Measurements from ENCODE around the gene KIAA0930.

KIAA0930 gene

DNA sequence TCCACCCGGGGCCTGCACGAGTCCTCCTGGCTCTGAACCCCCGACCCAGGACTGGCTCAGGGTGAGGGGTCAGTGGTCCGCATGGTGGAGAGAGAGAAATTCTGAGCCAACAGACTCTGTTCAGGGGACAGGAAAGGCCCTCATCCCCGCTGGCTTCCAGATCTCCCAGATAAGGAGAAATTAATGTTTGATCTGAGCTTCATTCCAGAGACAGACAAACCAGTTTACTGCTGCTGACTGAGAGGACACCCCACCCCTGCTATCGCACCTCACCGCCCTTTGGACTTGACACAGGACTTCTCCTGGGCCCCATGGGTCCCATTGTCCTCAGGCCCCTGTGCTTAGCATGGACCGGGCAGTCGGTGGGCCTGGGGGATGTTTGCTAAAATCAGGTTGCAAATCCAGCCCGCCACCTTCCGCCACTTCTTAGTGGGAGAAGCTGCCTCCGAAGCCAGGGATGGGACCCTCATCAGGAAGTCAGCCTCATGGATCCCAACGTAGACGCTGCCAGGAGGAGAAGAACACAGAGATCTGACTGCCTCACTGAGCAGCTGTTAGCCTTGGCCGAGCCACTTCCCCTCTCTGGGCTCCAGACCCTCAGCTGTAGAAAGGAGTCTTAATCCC lies 32.9 kb upstream of the KIAA0930 start:
- Histone ChIP-seq H3K27ac (ENCODE audit: insufficient read depth, low read depth, low read length, poor library complexity, severe bottlenecking) (no peak overlapping the region), H3K36me3 (ENCODE audit: control insufficient read depth, insufficient read depth, low read length) (no peaks in the 10 kb centered on the region), H3K4me1 (ENCODE audit: control insufficient read depth, insufficient read depth, low read length) (no peaks in the 10 kb centered on the region), H3K27me3 (ENCODE audit: control insufficient read depth, insufficient read depth, low read length, poor library complexity, severe bottlenecking) (peaks cover 18% of the 10 kb centered on the region), H3K9me3 (ENCODE audit: control insufficient read depth, low read length) (no peaks in the 10 kb centered on the region), H3K4me3 (ENCODE audit: insufficient read depth, low read depth, low read length) (no peak overlapping the region)
- 94% methylated on average over 15 of the region's 15 CpGs for WGBS, 2 experiments

DNA sequence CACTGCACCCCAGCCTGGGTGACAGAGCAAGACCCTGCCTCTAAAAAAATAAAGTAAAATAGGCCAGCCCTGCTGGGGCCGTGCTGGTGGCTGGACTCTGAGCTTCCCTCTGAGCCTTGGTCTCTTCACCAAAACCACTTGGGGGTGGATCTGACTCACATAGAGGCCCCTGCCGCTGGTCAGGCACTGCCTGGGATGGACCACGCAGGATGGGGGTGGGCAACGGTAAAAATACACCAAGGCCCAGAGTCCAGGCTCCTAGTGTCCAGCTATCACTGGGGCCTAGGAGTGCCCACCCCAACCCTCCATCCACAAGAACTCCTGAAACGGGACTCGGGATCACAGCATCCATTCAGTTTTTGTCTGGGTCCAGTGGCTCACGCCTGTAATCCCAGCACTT lies 31.8 kb upstream of the KIAA0930 start:
- no peaks in the 10 kb centered on the region for H3K4me1 ChIP-seq (ENCODE audit: control insufficient read depth, insufficient read depth, low read length)
- H3K4me3 ChIP-seq (ENCODE audit: insufficient read depth, low read depth, low read length), result no peak overlapping the region
- H3K27ac ChIP-seq (ENCODE audit: insufficient read depth, low read depth, low read length, poor library complexity, severe bottlenecking), result no peak overlapping the region
- 91 to 93% methylated on average over 7 of the region's 7 CpGs for WGBS, 2 experiments
- H3K9me3 ChIP-seq (ENCODE audit: control insufficient read depth, low read length), result no peaks in the 10 kb centered on the region
- peaks cover 18% of the 10 kb centered on the region for H3K27me3 ChIP-seq (ENCODE audit: control insufficient read depth, insufficient read depth, low read length, poor library complexity, severe bottlenecking)
- no peaks in the 10 kb centered on the region for H3K36me3 ChIP-seq (ENCODE audit: control insufficient read depth, insufficient read depth, low read length)

DNA sequence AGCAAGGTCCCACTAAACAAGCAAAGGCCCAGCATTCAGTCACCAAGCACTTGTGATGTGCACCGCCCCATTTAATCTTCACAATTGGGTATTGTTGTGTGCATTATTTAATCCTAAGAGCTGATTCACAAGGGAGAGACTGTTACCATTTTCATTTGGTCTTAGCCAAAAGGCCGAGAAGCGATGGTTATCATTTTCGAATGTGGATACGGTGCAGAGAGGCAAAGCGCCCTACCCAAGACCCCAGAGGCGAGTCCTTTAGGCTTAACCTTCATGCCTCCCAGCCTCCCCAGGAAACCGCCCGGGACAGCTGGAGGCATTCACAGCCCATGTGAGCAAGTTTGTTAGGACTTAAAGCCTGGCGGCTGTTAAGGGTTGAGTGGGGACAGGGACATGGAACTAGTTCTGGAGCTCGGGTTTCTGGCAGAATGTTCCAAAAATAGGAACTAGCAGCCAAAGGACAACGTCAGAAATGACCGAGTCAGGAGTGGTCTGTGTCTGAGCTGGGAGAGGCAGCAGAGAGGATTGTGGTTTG lies 31.0 kb upstream of the KIAA0930 start:
- Histone ChIP-seq H3K4me3 (ENCODE audit: insufficient read depth, low read depth, low read length) (no peak overlapping the region), H3K27me3 (ENCODE audit: control insufficient read depth, insufficient read depth, low read length, poor library complexity, severe bottlenecking) (peaks cover 18% of the 10 kb centered on the region), H3K9me3 (ENCODE audit: control insufficient read depth, low read length) (no peaks in the 10 kb centered on the region), H3K36me3 (ENCODE audit: control insufficient read depth, insufficient read depth, low read length) (no peaks in the 10 kb centered on the region), H3K4me1 (ENCODE audit: control insufficient read depth, insufficient read depth, low read length) (no peaks in the 10 kb centered on the region), H3K27ac (ENCODE audit: insufficient read depth, low read depth, low read length, poor library complexity, severe bottlenecking) (no peak overlapping the region)
- 89 to 90% methylated on average over 13 of the region's 13 CpGs for WGBS, 2 experiments

DNA sequence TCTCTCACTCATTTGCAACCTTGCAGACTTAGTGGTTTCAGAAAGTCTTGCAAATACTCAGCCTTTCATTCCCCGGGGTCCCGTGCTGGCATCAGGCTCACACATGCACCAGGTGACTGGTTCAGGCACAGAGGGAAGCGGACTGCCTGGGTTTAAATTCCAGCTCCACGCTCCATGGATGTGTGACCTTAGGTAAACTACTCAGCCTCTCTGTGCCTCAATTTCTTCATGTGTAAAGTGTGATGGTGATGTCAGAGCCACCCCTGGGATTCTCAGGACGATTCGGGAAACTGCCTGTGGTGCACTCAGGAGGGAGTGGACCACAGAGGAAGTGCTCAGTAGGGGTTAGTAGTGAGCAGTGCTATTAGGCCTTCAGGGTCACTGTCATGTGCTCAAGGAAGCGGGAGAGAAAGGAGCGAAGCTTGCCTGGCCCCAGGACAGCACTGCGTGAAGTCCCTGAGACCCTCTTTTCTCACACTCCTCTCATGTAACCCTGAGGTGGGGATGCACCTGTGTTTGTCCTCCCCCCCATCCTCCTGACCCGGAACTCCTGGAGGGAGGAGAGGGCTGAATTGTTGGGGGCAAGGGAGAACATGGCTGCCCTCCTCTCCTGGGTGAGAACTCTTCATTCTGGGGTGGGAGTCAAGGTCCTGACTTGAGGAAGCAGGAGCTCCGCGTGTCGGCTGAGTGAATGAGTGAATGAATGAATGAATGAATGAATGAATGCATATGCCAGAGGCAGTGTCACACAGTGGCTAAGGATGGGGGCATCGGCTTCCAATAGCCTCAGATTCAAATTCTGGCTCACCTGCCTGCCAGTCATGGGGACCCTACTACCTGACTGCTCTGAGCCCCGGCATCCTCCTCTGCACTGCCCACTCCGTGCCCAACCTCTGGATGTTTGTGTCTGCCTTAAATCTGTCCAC lies 29.7 kb upstream of the KIAA0930 start:
- no peak overlapping the region for H3K27ac ChIP-seq (ENCODE audit: insufficient read depth, low read depth, low read length, poor library complexity, severe bottlenecking)
- H3K27me3 ChIP-seq (ENCODE audit: control insufficient read depth, insufficient read depth, low read length, poor library complexity, severe bottlenecking), result peaks cover 18% of the 10 kb centered on the region
- 79 to 80% methylated on average over 16 of the region's 16 CpGs for WGBS, 2 experiments
- H3K9me3 ChIP-seq (ENCODE audit: control insufficient read depth, low read length), result no peaks in the 10 kb centered on the region
- H3K36me3 ChIP-seq (ENCODE audit: control insufficient read depth, insufficient read depth, low read length), result no peaks in the 10 kb centered on the region
- H3K4me1 ChIP-seq (ENCODE audit: control insufficient read depth, insufficient read depth, low read length), result no peaks in the 10 kb centered on the region
- no peak overlapping the region for H3K4me3 ChIP-seq (ENCODE audit: insufficient read depth, low read depth, low read length)

DNA sequence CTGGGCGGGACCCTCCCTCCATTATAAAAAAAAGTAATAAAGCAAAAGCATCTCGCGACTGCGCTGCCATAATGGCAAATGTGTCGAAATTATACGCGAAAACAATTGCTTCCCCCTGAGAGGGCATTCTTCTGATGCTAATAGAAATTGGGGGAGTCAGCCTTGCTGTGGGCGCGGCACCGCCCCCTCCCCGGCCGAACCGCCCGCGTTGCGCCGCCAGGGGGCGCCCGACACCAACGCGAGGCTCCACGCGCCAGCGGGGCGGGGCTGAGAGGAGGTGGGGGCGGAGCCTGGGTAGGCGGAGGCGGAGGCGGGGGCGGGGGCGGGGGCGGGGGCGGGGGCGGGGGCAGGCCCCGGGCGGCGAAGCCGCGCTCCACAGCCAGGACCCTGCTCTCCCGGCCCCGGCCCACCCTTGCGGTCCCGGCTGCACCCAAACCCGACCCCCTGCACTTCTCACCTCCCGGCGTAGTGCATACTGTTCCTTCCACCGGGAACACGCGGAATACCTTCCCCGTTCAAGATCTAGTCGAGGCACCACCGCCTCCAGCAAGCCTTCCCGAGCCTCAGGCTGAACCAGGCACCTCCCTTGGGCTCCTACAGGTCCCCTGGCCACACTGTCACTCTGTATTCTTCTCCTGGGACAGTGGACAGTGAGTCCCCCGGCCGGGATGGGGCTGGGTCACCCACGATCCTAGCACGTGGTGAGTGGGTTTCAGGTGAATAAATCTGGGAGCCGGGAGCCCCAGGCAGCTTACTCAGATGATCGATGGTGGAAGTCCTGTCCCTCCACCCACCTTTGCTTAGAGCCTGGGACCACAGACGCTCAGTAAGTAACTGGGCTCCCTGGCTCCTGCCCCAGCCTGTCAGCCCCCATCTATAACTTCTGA lies 28.5 kb upstream of the KIAA0930 start:
- no peaks in the 10 kb centered on the region for H3K4me1 ChIP-seq (ENCODE audit: control insufficient read depth, insufficient read depth, low read length)

DNA sequence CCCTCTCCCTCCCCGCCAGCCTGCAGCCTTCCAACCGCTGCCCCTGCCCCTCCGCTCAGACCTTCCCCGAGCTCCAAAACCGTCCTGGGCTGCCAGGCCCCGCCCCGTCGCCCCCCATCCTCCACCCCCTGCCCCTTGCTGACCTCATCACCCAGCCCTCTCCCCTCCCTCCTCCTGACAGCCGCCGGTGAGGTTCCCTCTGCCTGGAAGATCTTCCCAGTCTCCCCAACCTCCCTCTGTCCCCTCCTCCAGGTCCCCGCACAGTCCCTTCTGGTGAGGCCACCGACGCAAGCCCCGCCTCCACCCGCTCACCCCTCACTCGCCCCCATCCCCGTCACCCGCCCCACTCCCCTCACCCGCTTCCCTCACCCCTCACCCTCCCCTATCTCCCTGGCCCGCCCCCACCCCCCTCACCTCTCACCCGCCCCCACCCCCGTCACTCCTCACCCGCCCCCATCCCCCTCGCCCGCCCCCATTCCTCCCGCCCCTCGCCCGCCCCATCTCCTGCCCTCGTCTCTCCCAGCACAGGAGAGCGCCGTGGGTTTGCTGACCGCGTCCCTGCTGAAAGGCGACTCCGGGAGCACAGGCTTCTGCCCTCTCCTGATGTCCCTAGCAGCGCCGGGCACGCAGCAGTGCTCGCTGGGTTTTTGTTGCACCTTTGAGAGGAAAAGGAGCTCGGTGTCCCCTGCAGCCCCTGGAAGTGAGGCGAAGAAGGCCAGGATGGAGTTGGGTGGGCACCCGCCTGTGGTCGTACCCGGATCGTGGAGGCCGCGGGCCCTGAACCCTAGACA lies 27.7 kb upstream of the KIAA0930 start:
- Histone ChIP-seq H3K9me3 (ENCODE audit: control insufficient read depth, low read length) (no peaks in the 10 kb centered on the region), H3K27me3 (ENCODE audit: control insufficient read depth, insufficient read depth, low read length, poor library complexity, severe bottlenecking) (peaks cover 18% of the 10 kb centered on the region), H3K4me3 (ENCODE audit: insufficient read depth, low read depth, low read length) (peak overlapping the region; percentile 44), H3K27ac (ENCODE audit: insufficient read depth, low read depth, low read length, poor library complexity, severe bottlenecking) (peak overlapping the region; percentile 86), H3K36me3 (ENCODE audit: control insufficient read depth, insufficient read depth, low read length) (no peaks in the 10 kb centered on the region), H3K4me1 (ENCODE audit: control insufficient read depth, insufficient read depth, low read length) (no peaks in the 10 kb centered on the region)
- WGBS, 2 experiments, result 0% methylated on average over 34 to 39 of the region's 47 CpGs

More for the DNA sequence above, 28.5 kb upstream of the KIAA0930 start:
- no peaks in the 10 kb centered on the region for H3K9me3 ChIP-seq (ENCODE audit: control insufficient read depth, low read length)
- H3K36me3 ChIP-seq (ENCODE audit: control insufficient read depth, insufficient read depth, low read length), result no peaks in the 10 kb centered on the region
- 4% methylated on average over 60 of the region's 60 CpGs for WGBS, 2 experiments
- H3K27ac ChIP-seq (ENCODE audit: insufficient read depth, low read depth, low read length, poor library complexity, severe bottlenecking), result peak overlapping the region; percentile 86
- H3K4me3 ChIP-seq (ENCODE audit: insufficient read depth, low read depth, low read length), result peak overlapping the region; percentile 44
- H3K27me3 ChIP-seq (ENCODE audit: control insufficient read depth, insufficient read depth, low read length, poor library complexity, severe bottlenecking), result peaks cover 18% of the 10 kb centered on the region

DNA sequence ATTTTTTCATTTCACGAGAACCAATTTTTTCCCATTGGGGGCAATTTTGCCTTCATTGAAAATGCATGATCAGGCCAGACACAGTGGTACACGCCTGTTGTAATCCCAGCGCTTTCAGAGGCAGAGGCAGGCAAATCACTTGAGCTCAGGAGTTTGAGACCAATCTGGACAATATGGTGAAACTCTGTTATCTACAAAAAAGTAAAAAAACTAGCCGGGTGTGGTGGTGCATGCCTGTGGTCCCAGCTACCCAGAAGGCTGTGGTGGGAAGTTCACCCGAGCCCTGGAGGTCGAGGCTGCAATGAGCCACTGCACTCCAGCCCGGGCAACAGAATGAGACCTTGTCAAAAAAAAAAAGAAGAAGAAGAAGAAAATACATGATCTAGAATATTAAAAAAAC lies 24.8 kb upstream of the KIAA0930 start:
- Histone ChIP-seq H3K4me3 (ENCODE audit: insufficient read depth, low read depth, low read length) (no peak overlapping the region), H3K36me3 (ENCODE audit: control insufficient read depth, insufficient read depth, low read length) (no peaks in the 10 kb centered on the region), H3K27ac (ENCODE audit: insufficient read depth, low read depth, low read length, poor library complexity, severe bottlenecking) (no peak overlapping the region), H3K4me1 (ENCODE audit: control insufficient read depth, insufficient read depth, low read length) (no peaks in the 10 kb centered on the region), H3K27me3 (ENCODE audit: control insufficient read depth, insufficient read depth, low read length, poor library complexity, severe bottlenecking) (peaks cover 14% of the 10 kb centered on the region), H3K9me3 (ENCODE audit: control insufficient read depth, low read length) (no peaks in the 10 kb centered on the region)
- 90 to 94% methylated on average over 6 to 7 of the region's 7 CpGs for WGBS, 2 experiments

DNA sequence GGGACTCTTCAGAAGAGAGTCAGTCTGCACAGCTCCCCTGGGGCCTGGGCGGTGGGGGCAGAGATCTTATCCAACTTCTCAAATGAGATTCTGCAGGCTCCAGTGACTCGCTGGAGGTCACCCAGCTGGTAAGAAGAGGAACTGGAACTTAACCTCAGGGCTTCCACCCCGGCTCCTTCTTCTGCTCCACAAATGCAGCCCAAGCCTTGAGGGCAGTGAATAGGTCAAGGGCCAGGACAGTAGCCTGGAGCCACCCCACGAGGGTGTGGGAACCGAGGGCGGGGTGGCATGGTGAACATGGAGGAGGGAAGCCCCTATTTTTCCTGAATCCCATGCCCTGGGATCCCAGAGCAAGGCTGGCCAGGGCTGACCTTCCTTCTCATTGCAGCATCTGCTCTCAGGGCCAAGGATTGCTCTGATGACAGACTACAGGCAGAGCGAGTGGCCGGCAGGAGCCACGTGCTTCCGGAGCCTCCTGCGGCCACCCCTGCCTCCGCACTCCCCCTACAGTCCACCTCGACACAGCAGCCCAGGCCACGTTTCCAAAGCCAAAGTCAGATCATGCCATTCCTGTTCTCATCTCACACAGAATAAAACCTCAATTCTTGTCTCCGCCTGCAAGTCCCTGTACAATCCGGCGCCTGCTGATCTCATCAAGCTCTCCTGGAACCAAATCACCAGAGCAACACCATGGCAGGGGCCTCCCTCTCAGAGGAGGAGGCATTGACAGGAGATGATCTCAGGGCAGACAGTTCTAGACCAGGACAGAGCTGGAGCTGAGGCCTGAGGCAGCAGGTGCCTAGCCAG lies 23.0 kb upstream of the KIAA0930 start:
- H3K4me1 ChIP-seq (ENCODE audit: control insufficient read depth, insufficient read depth, low read length), result no peaks in the 10 kb centered on the region
- H3K27ac ChIP-seq (ENCODE audit: insufficient read depth, low read depth, low read length, poor library complexity, severe bottlenecking), result no peak overlapping the region
- 41 to 42% methylated on average over 17 of the region's 17 CpGs for whole genome bisulfite sequencing, 2 experiments
- no peaks in the 10 kb centered on the region for H3K9me3 ChIP-seq (ENCODE audit: control insufficient read depth, low read length)
- no peaks in the 10 kb centered on the region for H3K27me3 ChIP-seq (ENCODE audit: control insufficient read depth, insufficient read depth, low read length, poor library complexity, severe bottlenecking)
- no peak overlapping the region for H3K4me3 ChIP-seq (ENCODE audit: insufficient read depth, low read depth, low read length)
- no peaks in the 10 kb centered on the region for H3K36me3 ChIP-seq (ENCODE audit: control insufficient read depth, insufficient read depth, low read length)
